Body of pancreas (tissue), 4 donors: ENCODE data around the gene MTG1.

Experiments
- POLR2A ChIP-seq, 3 donors: fragments of 450-650 bp; IDR thresholded peaks; one replicate each; pipeline ENCODE4 v1.6.1; 2016; ENCODE audit warnings: antibody characterized with exemption in 3 of 3, mild to moderate bottlenecking in 2 of 3
- TF ChIP-seq, protein P1 (sequence below), 7 experiments: fragments of 450-650 bp in 4 of 7; fragments of 200-600 bp in 3 of 7; sonication (generic) in 3 of 7; IDR thresholded peaks; one replicate each; pipeline ENCODE4 v1.5.1; 2016 to 2019; ENCODE audit warnings: antibody characterized with exemption in 7 of 7

GRCh38 chr10:133391249-133391635 lies 2.7 kb upstream of the MTG1 start:
- TF ChIP-seq, protein P1, sequence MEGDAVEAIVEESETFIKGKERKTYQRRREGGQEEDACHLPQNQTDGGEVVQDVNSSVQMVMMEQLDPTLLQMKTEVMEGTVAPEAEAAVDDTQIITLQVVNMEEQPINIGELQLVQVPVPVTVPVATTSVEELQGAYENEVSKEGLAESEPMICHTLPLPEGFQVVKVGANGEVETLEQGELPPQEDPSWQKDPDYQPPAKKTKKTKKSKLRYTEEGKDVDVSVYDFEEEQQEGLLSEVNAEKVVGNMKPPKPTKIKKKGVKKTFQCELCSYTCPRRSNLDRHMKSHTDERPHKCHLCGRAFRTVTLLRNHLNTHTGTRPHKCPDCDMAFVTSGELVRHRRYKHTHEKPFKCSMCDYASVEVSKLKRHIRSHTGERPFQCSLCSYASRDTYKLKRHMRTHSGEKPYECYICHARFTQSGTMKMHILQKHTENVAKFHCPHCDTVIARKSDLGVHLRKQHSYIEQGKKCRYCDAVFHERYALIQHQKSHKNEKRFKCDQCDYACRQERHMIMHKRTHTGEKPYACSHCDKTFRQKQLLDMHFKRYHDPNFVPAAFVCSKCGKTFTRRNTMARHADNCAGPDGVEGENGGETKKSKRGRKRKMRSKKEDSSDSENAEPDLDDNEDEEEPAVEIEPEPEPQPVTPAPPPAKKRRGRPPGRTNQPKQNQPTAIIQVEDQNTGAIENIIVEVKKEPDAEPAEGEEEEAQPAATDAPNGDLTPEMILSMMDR (IDR thresholded peaks at IDR 0.05) = no peak
- TF ChIP-seq POLR2A (IDR thresholded peaks at IDR 0.05) = no peak
